Neural progenitor cell (in vitro differentiated cells): ENCODE data around the gene MRO. TPM values are rescaled to one million over a fixed set of nuclear protein-coding genes. Genes with fewer than 3 reads are reported as not detected.

Experiments used
- DNase-seq: peaks from one replicate; pipeline ENCODE4 v3.0.0-alpha.2; 2016; ENCODE audit warnings: low spot score
- H2AFZ ChIP-seq: fragments of 200-600 bp; sonication (generic); replicated peaks from 2 replicates; pipeline ENCODE4 v1.6.1; 2016; ENCODE audit warnings: antibody characterized with exemption
- H3F3A ChIP-seq: fragments of 200-600 bp; sonication (generic); 2 replicates; pipeline ENCODE4 v1.6.1; 2016; ENCODE audit warnings: antibody characterized with exemption, low read depth
- H3K27ac ChIP-seq: fragments of 200-600 bp; sonication (generic); 2 replicates; pipeline ENCODE4 v1.5.1; 2016; ENCODE audit warnings: mild to moderate bottlenecking
- H3K27me3 ChIP-seq: fragments of 200-600 bp; sonication (generic); 2 replicates; pipeline ENCODE4 v1.6.1; 2016; ENCODE audit warnings: mild to moderate bottlenecking, moderate library complexity
- H3K36me3 ChIP-seq: fragments of 200-600 bp; sonication (generic); 2 replicates; pipeline ENCODE4 v1.5.1; 2016
- H3K4me1 ChIP-seq: fragments of 200-600 bp; sonication (generic); 2 replicates; pipeline ENCODE4 v1.6.1; 2016; ENCODE audit warnings: mixed run types
- H3K4me2 ChIP-seq: fragments of 200-600 bp; sonication (generic); 2 replicates; pipeline ENCODE4 v1.6.1; 2016
- H3K4me3 ChIP-seq: fragments of 200-600 bp; sonication (generic); 2 replicates; pipeline ENCODE4 v1.5.1; 2016
- H3K79me2 ChIP-seq: fragments of 200-600 bp; sonication (generic); 2 replicates; pipeline ENCODE4 v1.6.1; 2016; ENCODE audit warnings: low read depth
- H3K9ac ChIP-seq: fragments of 200-600 bp; sonication (generic); 2 replicates; pipeline ENCODE4 v1.6.1; 2016
- H3K9me3 ChIP-seq: fragments of 200-600 bp; sonication (generic); 2 replicates; pipeline ENCODE4 v1.5.1; 2016; ENCODE audit warnings: low read depth
- H4K20me1 ChIP-seq: fragments of 200-600 bp; sonication (generic); 2 replicates; pipeline ENCODE4 v1.6.1; 2016; ENCODE audit warnings: low read depth
- H3K27ac Mint-ChIP-seq: 3 replicates; pipeline ENCODE4 v1.8.0; 2021; ENCODE audit warnings: mixed read lengths
- H3K27me3 Mint-ChIP-seq: 2 replicates; pipeline ENCODE4 v1.8.0; 2022; ENCODE audit warnings: low read depth, mild to moderate bottlenecking, inconsistent platforms, moderate library complexity, mixed read lengths; ENCODE audit not compliant: insufficient read depth
- H3K36me3 Mint-ChIP-seq: 3 replicates; pipeline ENCODE4 v1.8.0; 2021; ENCODE audit warnings: mixed read lengths
- H3K4me1 Mint-ChIP-seq: 3 replicates; pipeline ENCODE4 v1.8.0; 2021; ENCODE audit warnings: mixed read lengths
- H3K4me3 Mint-ChIP-seq: 3 replicates; pipeline ENCODE4 v1.8.0; 2021; ENCODE audit warnings: mild to moderate bottlenecking, moderate library complexity, mixed read lengths
- H3K9me3 Mint-ChIP-seq: 3 replicates; pipeline ENCODE4 v1.8.0; 2020; ENCODE audit warnings: mixed read lengths
- CTCF ChIP-seq: fragments of 200-600 bp; sonication (generic); IDR thresholded peaks from 2 replicates; pipeline ENCODE4 v1.5.1; 2017; ENCODE audit warnings: antibody characterized with exemption, mild to moderate bottlenecking
- EZH2 ChIP-seq: fragments of 200-600 bp; sonication (generic); IDR thresholded peaks from 2 replicates; pipeline ENCODE4 v1.6.1; 2017; ENCODE audit warnings: antibody characterized with exemption, mild to moderate bottlenecking, moderate library complexity
- EZH2phosphoT487 ChIP-seq: fragments of 200-600 bp; sonication (generic); IDR thresholded peaks from 2 replicates; pipeline ENCODE4 v1.6.1; 2017; ENCODE audit warnings: antibody characterized with exemption
- total RNA-seq: library from RNA; depleted of rRNA; stranded (reverse); fragments of >200 nt; gene quantifications from 2 replicates; pipeline ENCODE4 v1.2.3, GENCODE V29; 2015; ENCODE audit warnings: low replicate concordance

MRO gene
- total RNA-seq, 1 donor from 2014 or later, result not detected

GRCh38 chr18:50775726-50776125 is 44.1 kb downstream of the MRO start:
- no peak for TF ChIP-seq EZH2
- no peak for TF ChIP-seq CTCF
- TF ChIP-seq EZH2phosphoT487, result no peak
- Mint-ChIP-seq H3K27ac (no peak overlapping the region), H3K4me3 (no peak overlapping the region), H3K27me3 (peaks cover 5% of the 10 kb centered on the region), H3K4me1 (peaks cover 14% of the 10 kb centered on the region), H3K9me3 (peaks cover 20% of the 10 kb centered on the region), H3K36me3 (no peaks in the 10 kb centered on the region)
- Histone ChIP-seq H3K27me3 (no peaks in the 10 kb centered on the region), H3K36me3 (no peaks in the 10 kb centered on the region), H3K79me2 (no peaks in the 10 kb centered on the region), H3F3A (peaks cover 10% of the 10 kb centered on the region), H3K4me2 (no peak overlapping the region), H2AFZ (no peak overlapping the region), H3K9me3 (no peaks in the 10 kb centered on the region), H3K4me1 (peaks cover 11% of the 10 kb centered on the region), H3K27ac (no peak overlapping the region), H3K4me3 (no peak overlapping the region), H4K20me1 (no peaks in the 10 kb centered on the region), H3K9ac (no peak overlapping the region)
- DNase-seq, result no peak

- H3K79me2 ChIP-seq, result no peaks in the 10 kb centered on the region
- H3K4me1 Mint-ChIP-seq, result peaks cover 10% of the 10 kb centered on the region
- no peak overlapping the region for H3K4me3 Mint-ChIP-seq
Measured at GRCh38 chr18:50775207-50775606, 44.6 kb downstream of the MRO start.

GRCh38 chr18:50769463-50769862 is 50.4 kb downstream of the MRO start:
- no peaks in the 10 kb centered on the region for H3K79me2 ChIP-seq
- no peak for TF ChIP-seq CTCF
- TF ChIP-seq EZH2, result no peak
- no peak for TF ChIP-seq EZH2phosphoT487
- peaks cover 3% of the 10 kb centered on the region for H3K27me3 Mint-ChIP-seq
- H3K36me3 ChIP-seq, result peaks cover 5% of the 10 kb centered on the region
- H3K4me3 ChIP-seq, result no peak overlapping the region
- H3K36me3 Mint-ChIP-seq, result peaks cover 2% of the 10 kb centered on the region
- peaks cover 54% of the 10 kb centered on the region for H3K9me3 Mint-ChIP-seq
- no peaks in the 10 kb centered on the region for H4K20me1 ChIP-seq
- H3K27me3 ChIP-seq, result no peaks in the 10 kb centered on the region
- H3F3A ChIP-seq, result no peaks in the 10 kb centered on the region
- no peaks in the 10 kb centered on the region for H3K4me1 ChIP-seq
- no peak overlapping the region for H2AFZ ChIP-seq
- no peak overlapping the region for H3K4me2 ChIP-seq
- H3K9ac ChIP-seq, result no peak overlapping the region
- DNase-seq, result no peak
- H3K4me1 Mint-ChIP-seq, result no peaks in the 10 kb centered on the region
- H3K27ac ChIP-seq, result no peak overlapping the region
- H3K27ac Mint-ChIP-seq, result no peak overlapping the region
- H3K4me3 Mint-ChIP-seq, result no peak overlapping the region
- peaks cover 12% of the 10 kb centered on the region for H3K9me3 ChIP-seq

More at GRCh38 chr18:50775207-50775606, 44.6 kb downstream of the MRO start:
- Histone ChIP-seq H3K27me3 (no peaks in the 10 kb centered on the region), H3K9me3 (no peaks in the 10 kb centered on the region), H3K27ac (no peak overlapping the region), H4K20me1 (no peaks in the 10 kb centered on the region), H3K4me1 (peaks cover 8% of the 10 kb centered on the region), H3K9ac (no peak overlapping the region), H3F3A (peaks cover 6% of the 10 kb centered on the region), H3K4me3 (no peak overlapping the region), H2AFZ (no peak overlapping the region), H3K36me3 (no peaks in the 10 kb centered on the region), H3K4me2 (no peak overlapping the region)
- Mint-ChIP-seq H3K27me3 (peaks cover 5% of the 10 kb centered on the region), H3K27ac (no peak overlapping the region), H3K9me3 (peaks cover 24% of the 10 kb centered on the region), H3K36me3 (no peaks in the 10 kb centered on the region)
- TF ChIP-seq EZH2phosphoT487 (no peak), CTCF (no peak), EZH2 (no peak)
- no peak for DNase-seq
